Glutamatergic neuron (in vitro differentiated cells): ENCODE data around the gene ASIC3. TPM values are rescaled to one million over a fixed set of nuclear protein-coding genes. Genes with fewer than 3 reads are reported as not detected.

Source experiments
- DNase-seq: peaks from one replicate; pipeline ENCODE4 v3.0.0; 2022
- H3K27ac Mint-ChIP-seq: one replicate; pipeline ENCODE4 v1.8.0; 2020; ENCODE audit warnings: mild to moderate bottlenecking, mixed read lengths, inconsistent platforms; ENCODE audit not compliant: unreplicated experiment
- H3K27me3 Mint-ChIP-seq: one replicate; pipeline ENCODE4 v1.8.0; 2020; ENCODE audit warnings: mild to moderate bottlenecking, moderate library complexity, mixed read lengths, inconsistent platforms; ENCODE audit not compliant: unreplicated experiment
- H3K36me3 Mint-ChIP-seq: one replicate; pipeline ENCODE4 v1.8.0; 2020; ENCODE audit warnings: mild to moderate bottlenecking, mixed read lengths, inconsistent platforms; ENCODE audit not compliant: unreplicated experiment
- H3K4me1 Mint-ChIP-seq: one replicate; pipeline ENCODE4 v1.8.0; 2020; ENCODE audit warnings: mild to moderate bottlenecking, low read depth, mixed read lengths, inconsistent platforms; ENCODE audit not compliant: unreplicated experiment
- H3K4me3 Mint-ChIP-seq: one replicate; pipeline ENCODE4 v1.8.0; 2020; ENCODE audit warnings: mild to moderate bottlenecking, mixed read lengths, inconsistent platforms; ENCODE audit not compliant: unreplicated experiment
- H3K9me3 Mint-ChIP-seq: one replicate; pipeline ENCODE4 v1.8.0; 2020; ENCODE audit warnings: mild to moderate bottlenecking, moderate library complexity, mixed read lengths, inconsistent platforms; ENCODE audit not compliant: unreplicated experiment
- total RNA-seq: library from RNA; stranded (reverse); fragmentation: NEBNext Ultra II Directional; extraction: Animal tissue kit (Norgen Biotek cat#: 25700); gene quantifications from one replicate; pipeline ENCODE4 v1.2.1, GENCODE V29; 2021; ENCODE audit not compliant: unreplicated experiment
- TF ChIP-seq, protein P1 (sequence below): fragments of 200-600 bp; sonication (generic); IDR thresholded peaks from one replicate; pipeline ENCODE4 v1.5.0; 2021; ENCODE audit not compliant: partially characterized antibody, unreplicated experiment

ASIC3 gene
- total RNA-seq, 1 donor from 2014 or later = 10.8 TPM

- Mint-ChIP-seq H3K27ac (no peak overlapping the region), H3K4me3 (no peak overlapping the region), H3K9me3 (peaks cover 4% of the 10 kb centered on the region), H3K4me1 (peaks cover 3% of the 10 kb centered on the region), H3K36me3 (peaks cover 4% of the 10 kb centered on the region), H3K27me3 (peaks cover 5% of the 10 kb centered on the region)
- TF ChIP-seq, protein P1, sequence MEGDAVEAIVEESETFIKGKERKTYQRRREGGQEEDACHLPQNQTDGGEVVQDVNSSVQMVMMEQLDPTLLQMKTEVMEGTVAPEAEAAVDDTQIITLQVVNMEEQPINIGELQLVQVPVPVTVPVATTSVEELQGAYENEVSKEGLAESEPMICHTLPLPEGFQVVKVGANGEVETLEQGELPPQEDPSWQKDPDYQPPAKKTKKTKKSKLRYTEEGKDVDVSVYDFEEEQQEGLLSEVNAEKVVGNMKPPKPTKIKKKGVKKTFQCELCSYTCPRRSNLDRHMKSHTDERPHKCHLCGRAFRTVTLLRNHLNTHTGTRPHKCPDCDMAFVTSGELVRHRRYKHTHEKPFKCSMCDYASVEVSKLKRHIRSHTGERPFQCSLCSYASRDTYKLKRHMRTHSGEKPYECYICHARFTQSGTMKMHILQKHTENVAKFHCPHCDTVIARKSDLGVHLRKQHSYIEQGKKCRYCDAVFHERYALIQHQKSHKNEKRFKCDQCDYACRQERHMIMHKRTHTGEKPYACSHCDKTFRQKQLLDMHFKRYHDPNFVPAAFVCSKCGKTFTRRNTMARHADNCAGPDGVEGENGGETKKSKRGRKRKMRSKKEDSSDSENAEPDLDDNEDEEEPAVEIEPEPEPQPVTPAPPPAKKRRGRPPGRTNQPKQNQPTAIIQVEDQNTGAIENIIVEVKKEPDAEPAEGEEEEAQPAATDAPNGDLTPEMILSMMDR = no peak
- DNase-seq = no peak
These were observed 19.9 kb downstream of the ASIC3 start for GRCh38 chr7:151068069-151068773.

DNA sequence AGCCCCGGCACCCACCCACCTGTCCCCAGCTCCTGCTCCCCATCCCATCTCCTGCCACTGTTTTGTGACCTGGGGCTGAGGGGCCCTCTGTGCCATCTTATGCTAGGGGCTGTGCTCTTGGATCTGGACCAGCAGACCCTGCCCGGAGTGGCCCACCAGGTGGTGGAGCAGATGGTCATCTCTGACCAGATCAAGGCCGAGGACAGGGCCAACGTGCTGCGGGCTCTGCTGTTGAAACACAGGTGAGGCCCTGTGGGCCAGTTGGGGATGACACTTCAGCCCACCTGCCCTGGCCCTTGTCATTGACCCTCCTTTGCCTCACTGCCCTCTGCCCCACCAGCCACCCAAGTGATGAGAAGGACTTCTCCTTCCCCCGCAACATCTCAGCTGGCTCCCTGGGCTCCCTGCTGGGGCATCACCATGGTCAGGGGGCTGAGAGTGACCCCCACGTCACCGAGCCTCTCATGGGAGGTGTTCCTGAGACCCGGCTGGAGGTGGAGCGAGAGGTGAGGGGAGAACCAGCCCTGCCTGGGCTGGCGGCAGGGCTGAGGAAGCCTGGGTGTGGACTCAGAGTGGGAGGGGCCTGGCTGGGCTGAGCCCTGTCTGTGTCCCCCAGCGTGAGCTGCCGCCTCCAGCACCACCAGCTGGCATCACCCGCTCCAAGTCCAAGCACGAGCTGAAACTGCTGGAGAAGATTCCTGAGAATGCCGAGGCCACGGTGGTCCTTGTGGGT, 21.7 kb downstream of the ASIC3 start:
- no peak for DNase-seq
- Mint-ChIP-seq H3K27me3 (peaks cover 2% of the 10 kb centered on the region), H3K9me3 (peaks cover 4% of the 10 kb centered on the region), H3K36me3 (peaks cover 4% of the 10 kb centered on the region), H3K27ac (no peak overlapping the region), H3K4me1 (no peaks in the 10 kb centered on the region), H3K4me3 (no peak overlapping the region)
- TF ChIP-seq, protein P1 = no peak

GRCh38 chr7:151070574-151070960, 22.2 kb downstream of the ASIC3 start:
- DNase-seq = no peak
- H3K4me3 Mint-ChIP-seq = no peak overlapping the region
- H3K36me3 Mint-ChIP-seq = peaks cover 4% of the 10 kb centered on the region
- no peak overlapping the region for H3K27ac Mint-ChIP-seq
- H3K4me1 Mint-ChIP-seq = no peaks in the 10 kb centered on the region
- H3K9me3 Mint-ChIP-seq = peaks cover 4% of the 10 kb centered on the region
- TF ChIP-seq, protein P1 = no peak
- H3K27me3 Mint-ChIP-seq = peaks cover 2% of the 10 kb centered on the region

GRCh38 chr7:151071032-151071866, 22.9 kb downstream of the ASIC3 start:
- no peak overlapping the region for H3K27ac Mint-ChIP-seq
- no peak for DNase-seq
- peaks cover 2% of the 10 kb centered on the region for H3K27me3 Mint-ChIP-seq
- peaks cover 3% of the 10 kb centered on the region for H3K4me1 Mint-ChIP-seq
- H3K4me3 Mint-ChIP-seq = no peak overlapping the region
- TF ChIP-seq, protein P1 = no peak
- H3K9me3 Mint-ChIP-seq = peaks cover 4% of the 10 kb centered on the region
- H3K36me3 Mint-ChIP-seq = peaks cover 4% of the 10 kb centered on the region
